Ascending aorta (tissue), 2 donors: ENCODE results near the gene PPID. TPM values are rescaled to one million over a fixed set of nuclear protein-coding genes. Genes with fewer than 3 reads are reported as not detected.
A peak's percentile ranks its signal among the peaks of the same experiment; 100 is the strongest.
"Not testable (repeated sequence)": the region's sequence is repeated elsewhere in the genome, so short reads cannot be mapped to it uniquely, and the experiment has no call there.

Experiments used
- DNase-seq, 2 donors: peaks; one replicate each; pipeline ENCODE4 v3.0.0-alpha.2; 2019; ENCODE audit warnings: low spot score in 2 of 2
- H3K27ac ChIP-seq, 2 donors: fragments of 200-600 bp; sonication (generic); one replicate each; pipeline ENCODE4 v1.5.1; 2016 to 2017; ENCODE audit warnings: mild to moderate bottlenecking in 1 of 2
- H3K27me3 ChIP-seq: fragments of 200-600 bp; sonication (generic); one replicate; pipeline ENCODE4 v1.5.1; 2017
- H3K36me3 ChIP-seq, 2 donors: fragments of 200-600 bp; sonication (generic); one replicate each; pipeline ENCODE4 v1.5.1; 2016
- H3K4me1 ChIP-seq, 2 donors: fragments of 200-600 bp; sonication (generic); one replicate each; pipeline ENCODE4 v1.5.1; 2016 to 2017; ENCODE audit warnings: mild to moderate bottlenecking in 1 of 2
- H3K4me3 ChIP-seq, 2 donors: fragments of 200-600 bp; sonication (generic); one replicate each; pipeline ENCODE4 v1.5.1; 2016 to 2017; ENCODE audit warnings: mild to moderate bottlenecking in 1 of 2
- H3K9me3 ChIP-seq, 2 donors: fragments of 200-600 bp; sonication (generic); one replicate each; pipeline ENCODE4 v1.5.1; 2016
- intact Hi-C: fragments of 100-400 bp; cut with DNase I; formaldehyde crosslinking; loops from one replicate; pipeline ENCODE4 v1.15.1; 2023
- total RNA-seq: library from RNA; depleted of rRNA; stranded (reverse); fragments of >200 nt; gene quantifications from one replicate; pipeline ENCODE4 v1.1.0, GENCODE V29; 2016
- TF ChIP-seq, protein P1 (sequence below), 3 experiments: fragments of 200-600 bp in 2 of 3; fragments of 450-650 bp in 1 of 3; sonication (generic) in 2 of 3; IDR thresholded peaks; one replicate each; pipeline ENCODE4 v1.5.1; 2016 to 2019; ENCODE audit warnings: antibody characterized with exemption in 3 of 3, mild to moderate bottlenecking in 1 of 3, moderate library complexity in 1 of 3

Gene PPID
- total RNA-seq, 1 donor from 2014 or later = 20.8 TPM

DNA sequence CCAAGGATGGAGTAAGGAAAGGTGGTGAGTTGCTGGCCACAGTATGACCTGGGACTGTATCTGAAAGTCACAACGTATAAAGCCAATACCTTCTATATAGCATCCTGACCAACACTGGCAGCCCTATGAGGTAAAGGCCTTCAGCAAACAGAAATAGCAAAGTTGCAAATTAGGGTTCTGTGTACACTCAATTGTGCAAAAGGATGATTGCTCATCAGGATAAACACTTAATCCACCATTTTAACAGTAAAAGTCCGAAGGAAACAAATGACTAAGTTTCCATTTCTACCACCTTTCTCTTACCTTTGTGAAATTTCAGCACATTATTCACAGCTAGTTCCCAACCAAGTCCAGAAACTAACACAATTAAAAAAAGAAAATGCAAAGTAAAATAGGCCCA lies 44.3 kb upstream of the PPID start:
- Histone ChIP-seq H3K27me3 (no peaks in the 10 kb centered on the region), H3K4me3 (no peak overlapping the region), H3K4me1 (peaks cover 0 to 18% of the 10 kb centered on the region in 2 donors), H3K9me3 (no peaks in the 10 kb centered on the region), H3K27ac (peak overlapping the region; percentile 85 to 92), H3K36me3 (no peaks in the 10 kb centered on the region)
- TF ChIP-seq, protein P1, sequence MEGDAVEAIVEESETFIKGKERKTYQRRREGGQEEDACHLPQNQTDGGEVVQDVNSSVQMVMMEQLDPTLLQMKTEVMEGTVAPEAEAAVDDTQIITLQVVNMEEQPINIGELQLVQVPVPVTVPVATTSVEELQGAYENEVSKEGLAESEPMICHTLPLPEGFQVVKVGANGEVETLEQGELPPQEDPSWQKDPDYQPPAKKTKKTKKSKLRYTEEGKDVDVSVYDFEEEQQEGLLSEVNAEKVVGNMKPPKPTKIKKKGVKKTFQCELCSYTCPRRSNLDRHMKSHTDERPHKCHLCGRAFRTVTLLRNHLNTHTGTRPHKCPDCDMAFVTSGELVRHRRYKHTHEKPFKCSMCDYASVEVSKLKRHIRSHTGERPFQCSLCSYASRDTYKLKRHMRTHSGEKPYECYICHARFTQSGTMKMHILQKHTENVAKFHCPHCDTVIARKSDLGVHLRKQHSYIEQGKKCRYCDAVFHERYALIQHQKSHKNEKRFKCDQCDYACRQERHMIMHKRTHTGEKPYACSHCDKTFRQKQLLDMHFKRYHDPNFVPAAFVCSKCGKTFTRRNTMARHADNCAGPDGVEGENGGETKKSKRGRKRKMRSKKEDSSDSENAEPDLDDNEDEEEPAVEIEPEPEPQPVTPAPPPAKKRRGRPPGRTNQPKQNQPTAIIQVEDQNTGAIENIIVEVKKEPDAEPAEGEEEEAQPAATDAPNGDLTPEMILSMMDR (IDR thresholded peaks at IDR 0.05) = no peak
- DNase-seq = no peak
- intact Hi-C loops = no loop called here

DNA sequence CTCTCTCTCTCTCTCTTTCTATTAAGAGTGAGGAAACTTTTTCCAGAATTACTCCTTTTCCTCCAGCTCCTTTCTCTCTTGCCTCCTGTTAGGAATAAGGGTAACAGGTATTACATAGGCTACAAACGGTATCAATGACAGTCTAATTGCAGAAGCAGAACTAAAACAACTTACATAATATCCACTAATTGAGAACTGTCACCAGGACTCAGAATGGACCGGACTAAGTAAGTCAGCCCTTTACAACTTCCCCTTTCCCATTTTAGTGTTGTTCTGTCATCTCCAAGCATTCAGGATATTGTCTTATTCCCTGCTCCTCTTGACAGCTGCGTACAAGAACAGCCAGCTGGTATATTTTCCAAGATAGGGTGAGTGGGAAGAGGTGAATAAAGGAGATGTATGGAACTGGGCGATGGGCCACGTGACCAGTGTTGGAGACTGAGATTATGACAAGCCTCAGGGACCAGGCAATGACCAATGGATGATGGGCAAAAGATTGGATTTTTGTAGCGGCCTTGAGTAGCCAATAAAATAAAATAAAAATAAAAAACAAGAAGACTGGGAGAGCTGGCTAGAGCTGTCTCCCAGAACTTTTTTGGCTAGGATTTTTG lies 43.3 kb upstream of the PPID start:
- Histone ChIP-seq H3K9me3 (no peaks in the 10 kb centered on the region), H3K4me1 (peaks cover 0 to 9% of the 10 kb centered on the region in 2 donors), H3K36me3 (no peaks in the 10 kb centered on the region), H3K4me3 (no peak overlapping the region), H3K27me3 (no peaks in the 10 kb centered on the region), H3K27ac (peak overlapping the region; percentile 37 to 85)
- DNase-seq = no peak
- intact Hi-C loops = no loop called here
- TF ChIP-seq, protein P1 (IDR thresholded peaks at IDR 0.05) = no peak

DNA sequence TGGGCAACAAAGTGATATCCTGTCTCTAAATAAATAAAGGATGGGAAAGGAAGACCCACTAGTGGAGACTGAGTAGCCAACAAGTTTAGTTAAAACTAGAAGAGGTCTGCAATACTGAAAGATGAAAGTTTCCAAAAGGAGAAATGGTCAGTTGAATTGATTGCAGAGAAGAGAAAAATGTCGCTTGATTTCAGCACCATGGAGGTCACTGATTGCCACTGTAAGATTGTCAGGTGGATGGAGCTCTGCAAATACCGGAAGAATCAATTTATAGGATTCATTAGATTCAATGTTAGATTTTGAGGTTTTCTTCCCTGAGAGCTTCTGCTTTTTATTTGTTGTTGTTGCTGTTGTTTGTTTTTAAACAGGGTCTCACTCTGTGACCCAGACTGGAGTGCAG lies 40.3 kb upstream of the PPID start:
- Histone ChIP-seq H3K4me3 (no peak overlapping the region), H3K27me3 (no peaks in the 10 kb centered on the region), H3K36me3 (no peaks in the 10 kb centered on the region), H3K27ac (no peak overlapping the region), H3K9me3 (no peaks in the 10 kb centered on the region), H3K4me1 (no peaks in the 10 kb centered on the region)
- intact Hi-C loops = no loop called here
- TF ChIP-seq, protein P1 (IDR thresholded peaks at IDR 0.05) = no peak
- no peak for DNase-seq

DNA sequence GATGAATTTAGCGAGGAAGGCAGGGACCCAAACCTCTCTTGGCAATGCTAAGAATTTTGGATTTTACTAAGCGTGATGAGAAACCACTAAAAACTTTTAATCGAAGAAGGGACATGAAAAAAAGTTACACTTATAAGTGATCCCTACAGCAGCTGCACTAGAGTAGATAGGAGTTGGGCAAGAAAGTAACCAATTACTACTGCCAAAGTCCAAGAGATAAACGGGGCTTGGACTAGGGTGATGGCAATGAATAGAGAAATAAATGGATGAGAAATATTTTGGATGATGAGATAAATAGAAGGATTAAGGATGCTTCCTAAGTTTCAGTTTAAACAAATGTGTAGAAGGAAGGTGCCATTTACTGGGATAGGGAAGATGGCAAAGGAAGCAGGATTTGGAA lies 39.4 kb upstream of the PPID start:
- H3K27ac ChIP-seq = no peak overlapping the region
- TF ChIP-seq, protein P1 (IDR thresholded peaks at IDR 0.05) = no peak
- no peaks in the 10 kb centered on the region for H3K36me3 ChIP-seq
- no peaks in the 10 kb centered on the region for H3K9me3 ChIP-seq
- H3K27me3 ChIP-seq = no peaks in the 10 kb centered on the region
- DNase-seq = no peak
- H3K4me3 ChIP-seq = no peak overlapping the region
- intact Hi-C loops = no loop called here
- H3K4me1 ChIP-seq = no peaks in the 10 kb centered on the region

DNA sequence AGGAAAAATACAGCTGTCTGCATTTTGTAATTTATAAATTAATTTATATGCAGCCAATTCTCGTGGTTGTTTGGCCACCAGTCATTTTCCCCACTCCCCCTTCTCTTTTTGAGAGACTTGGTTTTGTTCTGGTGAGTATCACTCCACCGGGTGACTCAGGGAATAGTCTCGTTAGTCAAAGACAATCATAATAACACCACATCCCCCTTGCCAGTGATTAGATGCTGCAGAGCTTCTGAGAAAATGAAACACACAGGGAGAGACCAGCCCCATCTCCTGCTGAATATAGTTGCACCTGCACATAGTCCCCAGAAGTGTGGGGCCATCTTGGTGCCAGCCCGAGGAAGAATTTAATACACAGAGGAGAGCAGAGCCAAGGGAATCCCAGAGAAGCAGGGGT lies 37.7 kb upstream of the PPID start:
- no peak overlapping the region for H3K27ac ChIP-seq
- intact Hi-C loops = no loop called here
- no peaks in the 10 kb centered on the region for H3K36me3 ChIP-seq
- TF ChIP-seq, protein P1 (IDR thresholded peaks at IDR 0.05) = no peak
- no peaks in the 10 kb centered on the region for H3K9me3 ChIP-seq
- DNase-seq = no peak
- no peaks in the 10 kb centered on the region for H3K4me1 ChIP-seq
- H3K4me3 ChIP-seq = no peak overlapping the region
- no peaks in the 10 kb centered on the region for H3K27me3 ChIP-seq

DNA sequence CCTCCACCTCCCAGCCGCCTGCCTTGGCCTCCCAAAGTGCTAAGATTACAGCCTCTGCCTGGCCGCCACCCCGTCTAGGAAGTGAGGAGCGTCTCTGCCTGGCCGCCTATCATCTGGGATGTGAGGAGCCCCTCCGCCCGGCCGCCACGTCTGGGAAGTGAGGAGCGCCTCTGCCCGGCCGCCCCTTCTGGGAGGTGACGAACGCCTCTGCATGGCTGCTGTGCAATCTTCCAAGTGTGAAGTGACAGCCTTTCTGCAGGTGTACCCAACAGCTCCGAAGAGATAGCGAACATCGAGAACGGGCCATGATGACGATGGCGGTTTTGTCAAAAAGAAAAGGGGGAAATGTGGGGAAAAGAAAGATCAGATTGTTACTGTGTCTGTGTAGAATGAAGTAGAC lies 36.3 kb upstream of the PPID start:
- H3K4me3 ChIP-seq, H3K36me3 ChIP-seq, H3K4me1 ChIP-seq, DNase-seq, H3K27ac ChIP-seq, H3K27me3 ChIP-seq, H3K9me3 ChIP-seq, intact Hi-C loops: not testable (repeated sequence)
